Smooth muscle cell (in vitro differentiated cells): ENCODE data around the gene GOLGA7B. TPM values are rescaled to one million over a fixed set of nuclear protein-coding genes. Genes with fewer than 3 reads are reported as not detected.
A peak's percentile ranks its signal among the peaks of the same experiment; 100 is the strongest.

Source experiments
- DNase-seq: peaks from one replicate; lab custom pipeline; 2025; ENCODE audit not compliant: unreplicated experiment; lab: John Stamatoyannopoulos, UW
- H2AFZ ChIP-seq: fragments of 200-600 bp; sonication (generic); 2 replicates; pipeline ENCODE4 v1.6.0; 2016; ENCODE audit warnings: antibody characterized with exemption, low read depth, mild to moderate bottlenecking
- H3F3A ChIP-seq: fragments of 200-600 bp; sonication (generic); 2 replicates; pipeline ENCODE4 v1.6.0; 2017; ENCODE audit warnings: antibody characterized with exemption, low read depth
- H3K27ac ChIP-seq: fragments of 200-600 bp; sonication (generic); 2 replicates; pipeline ENCODE4 v1.5.1; 2016; ENCODE audit warnings: low read depth, mild to moderate bottlenecking
- H3K27me3 ChIP-seq: fragments of 200-600 bp; sonication (generic); 2 replicates; pipeline ENCODE4 v1.6.1; 2016; ENCODE audit warnings: low read depth, mild to moderate bottlenecking
- H3K36me3 ChIP-seq: fragments of 200-600 bp; sonication (generic); 2 replicates; pipeline ENCODE4 v1.5.1; 2016; ENCODE audit warnings: low read depth
- H3K4me1 ChIP-seq: fragments of 200-600 bp; sonication (generic); 2 replicates; pipeline ENCODE4 v1.5.1; 2016; ENCODE audit warnings: low read depth
- H3K4me2 ChIP-seq: fragments of 200-600 bp; sonication (generic); 2 replicates; pipeline ENCODE4 v1.6.0; 2016; ENCODE audit warnings: mild to moderate bottlenecking
- H3K4me3 ChIP-seq: fragments of 200-600 bp; sonication (generic); 2 replicates; pipeline ENCODE4 v1.5.1; 2016; ENCODE audit warnings: mild to moderate bottlenecking
- H3K79me2 ChIP-seq: fragments of 200-600 bp; sonication (generic); 2 replicates; pipeline ENCODE4 v1.6.0; 2016; ENCODE audit warnings: low read depth, mild to moderate bottlenecking
- H3K9ac ChIP-seq: fragments of 200-600 bp; sonication (generic); 2 replicates; pipeline ENCODE4 v1.6.0; 2016; ENCODE audit warnings: low read depth
- H3K9me3 ChIP-seq: fragments of 200-600 bp; sonication (generic); replicated peaks from 2 replicates; pipeline ENCODE4 v1.5.1; 2016; ENCODE audit warnings: low read depth
- H4K20me1 ChIP-seq: fragments of 200-600 bp; sonication (generic); 2 replicates; pipeline ENCODE4 v1.6.0; 2016; ENCODE audit warnings: low read depth
- WGBS: methylation state at CpG from one replicate; pipeline ENCODE4 v1.1.7; 2016; ENCODE audit warnings: low lambda C conversion rate; 5-methylcytosine and 5-hydroxymethylcytosine counted together
- polyA plus RNA-seq: library from polyadenylated mRNA; unstranded; fragments of >200 nt; fragmentation: Nextera tagmentation; extraction: Ambion mirVana; gene quantifications from 2 replicates; pipeline ENCODE4 v1.2.1, GENCODE V29; 2016
- total RNA-seq: library from RNA; depleted of rRNA; stranded (reverse); fragments of >200 nt; gene quantifications from 2 replicates; pipeline ENCODE4 v1.2.3, GENCODE V29; 2014
- TF ChIP-seq, protein P1 (sequence below): fragments of 200-600 bp; sonication (generic); IDR thresholded peaks from 2 replicates; pipeline ENCODE4 v1.5.1; 2017; ENCODE audit warnings: borderline replicate concordance, mild to moderate bottlenecking, antibody characterized with exemption; ENCODE audit not compliant: insufficient read depth, poor library complexity, severe bottlenecking

Gene GOLGA7B
- total and polyA plus RNA-seq, 2 experiments from 2014 or later, result not detected

DNA sequence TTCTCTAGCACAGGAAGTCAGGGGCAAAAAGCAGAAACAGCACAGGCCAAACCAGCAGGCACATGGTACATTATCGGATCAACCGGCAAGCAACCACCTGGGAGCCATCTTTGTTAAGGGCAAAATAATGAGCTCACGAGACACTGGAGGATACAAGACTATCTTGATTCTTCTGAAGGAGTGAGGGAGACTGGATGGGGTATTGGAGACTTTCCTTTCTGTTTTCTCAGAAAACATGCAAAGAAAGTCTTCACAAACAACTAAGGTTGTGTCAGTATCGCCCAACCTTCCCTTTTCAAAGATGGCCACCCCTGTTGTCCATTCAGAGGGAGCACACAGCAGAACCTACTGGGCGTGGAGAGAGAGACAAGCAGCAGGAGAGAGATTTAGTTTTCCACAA, 29.6 kb downstream of the GOLGA7B start:
- H3K4me1 ChIP-seq, result no peaks in the 10 kb centered on the region
- no peaks in the 10 kb centered on the region for H3K36me3 ChIP-seq
- no peak overlapping the region for H3K4me3 ChIP-seq
- DNase-seq, result no peak
- no peaks in the 10 kb centered on the region for H4K20me1 ChIP-seq
- TF ChIP-seq, protein P1, sequence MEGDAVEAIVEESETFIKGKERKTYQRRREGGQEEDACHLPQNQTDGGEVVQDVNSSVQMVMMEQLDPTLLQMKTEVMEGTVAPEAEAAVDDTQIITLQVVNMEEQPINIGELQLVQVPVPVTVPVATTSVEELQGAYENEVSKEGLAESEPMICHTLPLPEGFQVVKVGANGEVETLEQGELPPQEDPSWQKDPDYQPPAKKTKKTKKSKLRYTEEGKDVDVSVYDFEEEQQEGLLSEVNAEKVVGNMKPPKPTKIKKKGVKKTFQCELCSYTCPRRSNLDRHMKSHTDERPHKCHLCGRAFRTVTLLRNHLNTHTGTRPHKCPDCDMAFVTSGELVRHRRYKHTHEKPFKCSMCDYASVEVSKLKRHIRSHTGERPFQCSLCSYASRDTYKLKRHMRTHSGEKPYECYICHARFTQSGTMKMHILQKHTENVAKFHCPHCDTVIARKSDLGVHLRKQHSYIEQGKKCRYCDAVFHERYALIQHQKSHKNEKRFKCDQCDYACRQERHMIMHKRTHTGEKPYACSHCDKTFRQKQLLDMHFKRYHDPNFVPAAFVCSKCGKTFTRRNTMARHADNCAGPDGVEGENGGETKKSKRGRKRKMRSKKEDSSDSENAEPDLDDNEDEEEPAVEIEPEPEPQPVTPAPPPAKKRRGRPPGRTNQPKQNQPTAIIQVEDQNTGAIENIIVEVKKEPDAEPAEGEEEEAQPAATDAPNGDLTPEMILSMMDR, result no peak
- peaks cover 11% of the 10 kb centered on the region for H3K27me3 ChIP-seq
- H3K4me2 ChIP-seq, result no peak overlapping the region
- WGBS, result 92% methylated on average over 5 of the region's 5 CpGs
- H3K79me2 ChIP-seq, result no peaks in the 10 kb centered on the region
- no peaks in the 10 kb centered on the region for H3F3A ChIP-seq
- H3K9me3 ChIP-seq, result no peaks in the 10 kb centered on the region
- no peak overlapping the region for H3K27ac ChIP-seq
- no peak overlapping the region for H3K9ac ChIP-seq
- no peak overlapping the region for H2AFZ ChIP-seq

DNA sequence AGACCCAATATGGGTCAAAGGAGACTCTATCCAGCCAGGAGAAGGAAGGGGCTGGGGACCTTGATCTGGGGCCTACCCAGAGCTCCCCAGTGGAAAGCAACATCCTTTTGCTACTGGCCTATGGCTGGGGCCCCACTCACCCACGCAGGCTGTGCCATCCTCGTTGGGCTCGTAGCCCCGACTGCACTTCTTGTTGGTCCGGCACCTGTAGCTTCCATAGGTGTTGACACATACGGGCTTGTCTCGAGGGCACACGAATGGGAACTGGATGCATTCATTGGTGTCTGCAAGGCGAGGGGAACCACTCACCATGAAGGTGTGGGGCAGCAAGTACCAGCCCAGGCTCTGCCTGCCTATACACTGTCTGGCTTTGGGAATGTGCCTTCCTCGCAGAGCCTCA, 30.5 kb downstream of the GOLGA7B start:
- WGBS, result 94% methylated on average over 10 of the region's 10 CpGs
- DNase-seq, result no peak
- Histone ChIP-seq H3K4me1 (no peaks in the 10 kb centered on the region), H3K36me3 (no peaks in the 10 kb centered on the region), H4K20me1 (no peaks in the 10 kb centered on the region), H2AFZ (no peak overlapping the region), H3K4me3 (no peak overlapping the region), H3K79me2 (no peaks in the 10 kb centered on the region), H3F3A (no peaks in the 10 kb centered on the region), H3K9ac (no peak overlapping the region), H3K27ac (no peak overlapping the region), H3K4me2 (no peak overlapping the region), H3K27me3 (peaks cover 9% of the 10 kb centered on the region), H3K9me3 (no peaks in the 10 kb centered on the region)
- TF ChIP-seq, protein P1, result no peak

DNA sequence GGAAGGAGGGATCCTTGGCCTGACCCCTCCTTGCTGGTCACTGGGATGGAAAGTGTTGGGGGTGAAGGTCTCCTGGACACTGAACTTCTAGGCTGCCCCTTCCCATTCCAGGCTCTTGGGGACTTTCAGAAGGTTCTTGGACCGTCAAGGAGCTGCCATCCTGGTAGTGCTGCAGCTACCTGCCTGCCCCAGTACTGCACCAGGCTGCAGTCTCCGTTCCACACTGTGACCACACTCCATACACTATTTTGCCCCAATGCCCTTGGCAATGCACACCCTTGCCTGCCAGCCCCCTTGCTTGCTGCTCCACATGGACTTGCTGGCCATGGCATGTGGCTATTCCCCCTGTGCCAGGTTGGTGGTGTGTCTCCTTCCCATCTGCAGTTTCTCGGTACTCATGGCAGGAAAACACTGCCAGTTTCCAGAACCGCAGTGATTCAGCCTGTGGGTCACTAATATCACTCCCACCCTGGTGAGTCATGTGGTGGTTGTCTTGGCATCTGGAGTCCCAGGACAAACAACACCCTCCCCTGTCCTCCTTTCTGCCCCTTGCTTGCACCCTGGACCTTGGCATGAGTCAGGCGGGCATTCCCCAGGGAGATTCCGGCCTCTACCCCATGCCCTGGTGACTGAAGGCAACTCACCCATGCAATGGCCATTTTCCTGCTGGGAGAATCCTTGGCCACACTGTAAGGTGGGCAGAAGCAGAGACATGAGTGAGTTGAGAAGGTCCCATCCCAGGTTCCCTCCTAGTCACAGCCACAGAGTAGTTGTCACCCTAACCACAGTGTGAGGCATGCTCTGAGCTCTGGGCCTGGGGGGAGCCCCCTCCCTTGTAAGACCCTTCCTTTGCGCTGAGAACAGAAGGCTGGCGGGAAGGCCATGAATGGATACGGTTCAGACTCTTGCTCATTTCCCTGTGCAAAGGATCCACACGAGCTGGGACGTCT, 32.8 kb downstream of the GOLGA7B start:
- Histone ChIP-seq H3K79me2 (no peaks in the 10 kb centered on the region), H3F3A (no peaks in the 10 kb centered on the region), H3K9ac (peak overlapping the region; percentile 69), H3K4me1 (no peaks in the 10 kb centered on the region), H3K27ac (peak overlapping the region; percentile 70), H3K36me3 (no peaks in the 10 kb centered on the region), H3K9me3 (no peaks in the 10 kb centered on the region), H3K4me2 (peak overlapping the region; percentile 31), H4K20me1 (no peaks in the 10 kb centered on the region), H3K4me3 (no peak overlapping the region), H2AFZ (no peak overlapping the region), H3K27me3 (peaks cover under 1% of the 10 kb centered on the region)
- TF ChIP-seq, protein P1, result no peak
- DNase-seq, result peak; percentile 18
- WGBS, result 78% methylated on average over 11 of the region's 11 CpGs
